IPS-NIHi7 (cell line): ENCODE measurements around the gene RCN1.
"Not testable (repeated sequence)": the region's sequence is repeated elsewhere in the genome, so short reads cannot be mapped to it uniquely, and the experiment has no call there.

Experiments used
- DNase-seq: peaks from one replicate; pipeline ENCODE4 v3.0.0; 2012; ENCODE audit warnings: mixed read lengths; ENCODE audit errors: extremely low spot score

RCN1 gene

DNA sequence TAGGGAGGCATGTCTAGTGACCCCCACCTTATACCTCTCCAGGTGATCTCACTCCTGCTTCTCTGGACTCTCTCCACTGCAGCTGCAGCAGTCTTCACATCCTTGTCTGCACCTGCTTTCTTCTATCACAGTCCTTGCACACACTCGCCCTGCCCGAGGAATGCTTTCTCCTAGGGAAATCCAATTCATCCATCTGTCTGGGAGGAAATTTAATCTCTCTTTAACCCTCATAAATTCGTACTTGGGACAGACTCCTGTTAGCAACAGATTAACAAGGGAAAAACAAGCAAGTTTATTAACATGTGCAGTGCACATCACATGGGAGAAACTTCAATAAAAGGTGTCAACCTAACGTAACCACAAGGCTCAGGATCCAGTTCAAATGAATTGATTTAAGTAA is 11.3 kb upstream of the RCN1 start:
- no peak for DNase-seq

DNA sequence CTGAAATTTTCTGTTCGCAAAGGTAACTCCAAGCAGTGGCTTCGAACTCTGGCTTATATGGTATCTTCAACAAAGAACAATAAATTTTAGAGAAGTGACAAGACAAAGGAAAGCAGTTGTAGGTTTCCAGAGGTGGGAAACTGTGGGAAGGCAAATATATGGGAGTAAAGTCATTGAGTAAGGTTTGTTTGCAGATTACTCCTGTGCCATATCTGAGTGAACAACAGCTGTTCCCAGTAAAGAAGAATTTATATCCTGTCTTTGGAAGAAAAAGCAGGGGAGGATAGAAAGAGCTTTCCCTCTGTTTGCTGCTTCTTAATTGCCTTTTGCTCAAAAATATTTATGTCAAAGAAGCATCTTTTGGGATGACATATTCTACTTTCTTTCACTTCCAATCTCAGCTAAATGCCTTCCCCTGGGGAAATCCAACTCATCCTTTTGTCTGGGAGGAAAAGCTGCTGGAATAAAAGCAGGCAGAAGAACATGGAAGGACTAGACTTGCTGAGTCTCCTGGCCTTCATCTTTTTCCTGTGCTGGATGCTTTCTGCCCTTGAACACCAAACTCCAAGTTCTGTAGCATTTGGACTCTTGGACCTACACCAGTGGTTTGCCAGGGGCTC is 10.4 kb upstream of the RCN1 start:
- DNase-seq, result no peak

DNA sequence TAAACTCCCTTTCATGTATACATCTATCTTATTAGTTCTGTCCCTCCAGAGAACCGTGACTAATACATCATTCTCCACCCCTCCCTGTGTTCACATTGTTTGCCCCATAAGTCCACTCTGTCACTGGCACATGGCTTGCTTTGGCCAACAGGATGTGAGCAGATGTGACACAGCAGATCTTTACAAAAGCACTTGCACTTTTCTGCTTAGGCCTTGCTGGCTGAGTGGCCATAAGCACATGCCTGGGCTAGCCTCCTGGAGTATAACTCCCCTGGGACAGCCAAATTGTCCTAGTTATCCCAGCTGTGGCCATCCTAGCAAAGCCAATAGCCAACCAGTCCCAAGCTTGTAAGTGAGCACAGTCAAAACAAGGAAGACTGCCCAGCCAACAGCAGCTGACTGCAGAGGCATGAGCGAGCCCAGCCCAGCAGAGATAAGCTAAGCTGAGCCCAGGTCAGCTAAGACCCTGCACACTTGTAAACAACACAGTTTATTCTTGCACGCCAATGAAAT is 9.7 kb upstream of the RCN1 start:
- no peak for DNase-seq

DNA sequence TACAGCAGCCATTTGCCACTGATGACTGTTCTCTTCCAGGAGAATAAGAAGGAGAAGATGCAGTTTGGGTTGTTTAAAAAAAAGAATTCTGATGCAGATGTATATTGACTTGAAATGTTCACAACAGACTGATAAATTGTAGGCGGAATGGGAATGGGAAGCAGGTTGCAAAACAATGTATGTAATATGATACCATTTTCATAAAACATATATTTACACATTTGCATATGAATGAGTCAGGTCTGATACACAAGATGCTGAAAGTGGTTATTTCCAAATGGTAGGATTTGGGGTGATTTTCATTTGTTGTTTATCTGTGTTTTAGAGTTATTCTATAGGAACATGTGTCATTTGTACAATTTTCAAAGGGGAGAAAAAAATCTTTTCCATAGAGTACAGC is 9.0 kb upstream of the RCN1 start:
- no peak for DNase-seq

DNA sequence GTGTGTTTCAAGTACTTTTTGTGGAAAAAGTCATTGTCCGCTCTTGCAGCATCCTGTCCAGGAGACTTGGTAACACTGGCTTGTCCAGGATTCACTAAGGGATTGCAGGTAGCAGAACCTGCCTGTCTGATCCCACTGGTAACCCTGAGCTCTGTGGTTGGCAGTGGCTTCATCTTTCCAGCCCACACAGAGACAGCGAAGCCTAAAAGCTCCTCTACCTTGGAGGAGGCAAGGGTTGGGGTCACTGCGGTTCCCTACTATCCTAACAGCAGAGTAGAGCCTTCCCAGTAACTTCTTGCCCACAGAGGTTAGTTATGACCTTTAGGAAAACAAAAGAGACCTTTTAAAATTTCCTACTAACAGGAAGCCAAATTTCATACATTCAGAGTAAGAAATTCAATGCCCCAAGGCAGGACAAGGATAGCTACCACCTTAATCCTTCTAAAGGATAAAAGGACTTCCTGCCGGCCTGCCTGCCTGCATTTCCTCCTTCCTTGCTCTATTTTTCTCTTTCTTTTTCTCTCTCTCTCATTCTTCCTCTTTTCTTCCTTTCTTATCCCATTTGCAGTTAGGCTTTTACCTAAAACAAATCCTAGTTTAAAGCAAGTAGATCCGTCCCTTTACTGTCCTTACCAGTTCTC is 8.4 kb upstream of the RCN1 start:
- DNase-seq, result no peak

DNA sequence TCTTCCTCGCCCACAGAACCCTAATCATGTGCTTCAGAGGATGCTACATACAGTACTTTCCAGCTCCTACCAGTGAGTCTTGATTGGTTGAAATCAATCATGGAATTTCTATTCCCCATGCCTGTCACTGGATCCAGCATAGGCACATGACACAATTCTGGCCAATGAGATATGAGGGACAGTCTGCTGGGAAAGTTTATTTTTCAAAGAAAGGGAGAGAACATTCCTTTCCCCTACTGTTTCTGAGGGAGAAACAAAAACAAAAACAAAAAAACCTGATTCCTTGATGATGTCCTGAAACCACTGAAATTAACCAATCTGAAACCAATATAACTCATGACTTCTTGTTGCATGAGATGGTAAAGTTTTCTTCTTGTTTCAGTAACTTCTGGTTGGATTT is 3.3 kb upstream of the RCN1 start:
- no peak for DNase-seq

DNA sequence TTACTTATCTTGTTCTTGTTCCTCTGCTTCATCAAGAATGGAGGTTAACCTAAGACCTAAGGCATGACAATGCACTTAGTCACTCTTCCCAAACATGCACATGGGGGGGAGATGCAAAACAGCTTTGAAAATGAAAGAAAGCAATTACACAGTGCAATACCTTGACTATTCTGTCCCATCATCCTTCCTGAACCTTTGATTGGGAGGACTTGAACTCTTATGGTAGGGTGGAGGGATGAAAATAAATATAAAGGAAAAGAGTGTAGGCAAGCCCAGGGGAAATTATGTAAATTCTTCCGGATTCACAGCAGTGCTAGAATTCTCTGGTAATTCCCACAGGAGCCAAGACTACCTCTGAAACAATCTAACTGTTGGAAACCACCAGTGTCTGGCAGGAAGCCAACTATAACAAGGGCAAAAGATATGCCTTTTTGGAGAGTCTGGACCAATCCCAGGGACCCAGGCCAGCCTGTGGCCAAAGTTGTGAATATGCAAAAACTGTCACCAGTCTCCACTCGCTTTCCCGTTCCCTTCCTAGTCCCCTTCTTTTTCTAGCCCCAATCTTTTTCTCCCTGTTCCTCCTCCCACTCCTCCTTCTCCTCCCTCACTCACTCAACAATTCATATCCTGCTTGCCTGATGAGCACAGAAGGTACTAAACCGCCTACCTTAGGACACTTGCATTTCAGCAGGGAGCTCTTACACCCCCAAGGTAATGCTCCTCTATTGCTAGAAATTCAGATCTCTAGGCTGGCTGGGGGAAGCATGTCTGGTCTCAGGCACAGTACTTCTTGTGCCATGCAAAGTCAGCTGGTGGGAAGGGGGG is 2.5 kb upstream of the RCN1 start:
- DNase-seq, result no peak

DNA sequence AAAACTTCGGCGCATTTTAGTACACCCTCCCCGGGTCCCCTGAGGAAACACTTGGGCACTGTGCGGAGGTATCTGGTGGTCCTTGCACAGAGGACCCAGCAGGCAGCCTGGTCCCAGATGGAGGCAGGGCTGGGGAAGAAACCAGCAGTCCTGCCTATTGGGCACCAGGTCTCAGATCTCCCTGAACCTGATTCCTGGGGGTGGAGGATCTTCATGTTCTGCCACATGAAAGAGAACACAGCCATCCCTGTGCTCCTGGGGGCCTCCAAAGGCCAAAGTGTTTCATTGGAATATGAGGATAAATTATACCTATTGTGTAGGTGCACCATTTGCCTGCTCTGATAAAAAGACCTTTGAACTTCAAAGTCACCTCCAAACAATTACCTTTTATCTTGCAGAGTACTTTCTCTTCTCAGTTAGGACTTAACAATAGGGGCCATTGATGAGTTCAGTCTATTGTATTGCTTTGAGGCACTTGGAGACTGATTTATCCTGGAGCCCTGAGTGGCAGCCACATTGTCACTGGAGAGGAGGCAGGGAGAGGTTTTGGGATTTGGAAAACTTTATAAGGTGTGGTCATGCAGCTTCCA is 1.8 kb downstream of the RCN1 start:
- DNase-seq, result no peak

DNA sequence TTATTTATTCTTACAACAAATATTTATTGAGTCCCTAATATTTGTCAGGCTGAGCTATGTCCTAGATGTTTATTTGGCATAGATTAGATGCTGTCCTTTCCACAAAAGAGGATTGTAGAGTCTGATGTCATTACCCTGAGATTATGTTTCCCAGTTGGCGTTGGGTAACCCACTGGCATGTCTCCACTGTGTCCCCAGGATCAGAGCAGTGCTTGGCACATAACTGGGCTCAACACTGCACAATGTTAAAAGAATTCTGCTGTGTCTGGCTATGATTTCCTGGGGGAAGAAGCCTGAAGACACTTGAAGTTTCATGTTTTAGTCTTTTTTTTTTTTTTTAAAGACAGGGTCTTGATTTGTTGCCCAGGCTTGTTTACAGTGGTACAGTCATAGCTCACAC is 4.0 kb downstream of the RCN1 start:
- no peak for DNase-seq

DNA sequence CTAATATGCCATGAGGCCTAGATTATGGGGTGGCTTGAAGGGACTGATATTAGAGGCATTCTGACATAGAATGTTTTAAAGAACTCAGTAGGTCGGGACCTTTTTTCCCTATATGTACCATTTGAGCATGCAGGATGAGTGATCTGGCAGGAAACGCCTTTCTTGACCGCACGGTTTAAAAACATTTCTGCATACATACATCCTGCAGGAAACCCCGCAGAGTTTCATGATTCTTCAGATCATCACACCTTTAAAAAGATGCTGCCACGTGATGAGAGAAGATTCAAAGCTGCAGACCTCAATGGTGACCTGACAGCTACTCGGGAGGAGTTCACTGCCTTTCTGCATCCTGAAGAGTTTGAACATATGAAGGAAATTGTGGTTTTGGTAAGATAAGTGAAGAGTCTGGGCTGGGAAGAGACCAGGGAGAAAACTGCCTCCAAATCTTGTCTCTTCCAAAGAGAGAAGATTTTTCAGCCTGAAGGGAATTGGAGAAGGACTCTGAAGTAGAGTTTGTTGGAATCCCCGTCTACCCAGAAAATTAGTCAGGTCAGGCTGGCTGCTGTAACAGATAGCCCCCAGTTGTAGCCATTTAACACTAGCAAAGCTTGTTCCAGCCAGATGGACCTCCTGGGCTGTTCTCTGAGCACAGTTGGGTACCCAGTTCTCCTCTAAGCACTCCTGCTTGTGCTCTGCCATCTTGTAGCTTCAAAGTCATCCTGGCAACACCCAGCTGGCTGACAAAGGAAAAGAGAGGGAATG is 7.4 kb downstream of the RCN1 start:
- DNase-seq, result no peak

DNA sequence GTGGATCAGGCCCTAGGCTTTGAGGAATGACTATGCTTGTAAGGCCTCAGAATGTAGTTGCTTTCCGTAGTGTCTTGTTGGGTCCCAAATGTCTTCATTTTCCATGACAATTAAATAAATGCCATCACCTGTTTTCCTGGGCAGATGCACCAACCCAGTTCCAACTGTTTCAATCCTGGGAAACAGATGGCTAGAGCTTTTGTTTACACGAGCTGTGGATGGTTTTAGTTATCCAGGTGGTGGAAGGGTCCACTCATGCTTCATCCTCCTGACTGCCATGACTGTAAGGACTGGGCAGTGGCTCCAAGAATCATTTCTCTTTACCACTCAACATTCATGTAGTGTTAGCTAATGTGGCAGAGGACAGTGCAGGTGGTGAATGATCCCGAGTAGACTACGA is 8.6 kb downstream of the RCN1 start:
- DNase-seq, result no peak

DNA sequence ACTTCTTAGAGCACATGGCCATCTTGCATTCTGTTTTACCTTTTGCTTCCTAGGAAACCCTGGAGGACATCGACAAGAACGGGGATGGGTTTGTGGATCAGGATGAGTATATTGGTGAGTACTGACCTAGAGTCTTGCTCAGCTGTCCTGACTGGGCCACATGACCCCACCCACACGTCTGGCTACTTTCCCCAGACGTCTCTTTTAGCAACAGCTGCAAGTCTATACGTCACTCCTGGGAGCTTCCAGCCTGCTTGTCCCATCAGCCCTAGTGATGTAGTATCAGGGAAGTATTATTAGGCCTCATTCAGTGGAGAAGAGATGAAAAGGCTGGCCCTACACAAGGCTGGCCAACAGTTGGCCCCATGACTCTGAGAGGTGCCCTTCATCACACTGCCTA is 9.6 kb downstream of the RCN1 start:
- no peak for DNase-seq

DNA sequence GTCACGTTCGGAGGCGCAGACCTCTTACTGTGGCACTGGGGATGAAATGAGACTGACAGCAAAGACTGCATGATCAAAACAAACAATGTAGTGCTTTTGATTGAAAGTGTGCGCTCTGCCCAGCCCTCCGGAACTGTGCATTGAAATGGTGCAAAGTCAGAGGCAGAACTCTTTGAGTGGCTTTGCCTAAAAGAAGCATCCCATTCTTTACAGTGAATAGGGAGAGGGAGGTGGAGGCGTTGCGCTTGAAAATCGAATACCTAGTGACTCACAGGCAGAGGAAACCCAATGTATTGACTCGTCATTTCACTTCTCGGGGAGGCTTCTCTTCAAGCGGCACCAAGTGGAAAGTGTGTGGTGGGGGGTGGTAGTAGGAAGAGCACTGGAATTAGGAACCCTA is 10.9 kb downstream of the RCN1 start:
- no peak for DNase-seq

DNA sequence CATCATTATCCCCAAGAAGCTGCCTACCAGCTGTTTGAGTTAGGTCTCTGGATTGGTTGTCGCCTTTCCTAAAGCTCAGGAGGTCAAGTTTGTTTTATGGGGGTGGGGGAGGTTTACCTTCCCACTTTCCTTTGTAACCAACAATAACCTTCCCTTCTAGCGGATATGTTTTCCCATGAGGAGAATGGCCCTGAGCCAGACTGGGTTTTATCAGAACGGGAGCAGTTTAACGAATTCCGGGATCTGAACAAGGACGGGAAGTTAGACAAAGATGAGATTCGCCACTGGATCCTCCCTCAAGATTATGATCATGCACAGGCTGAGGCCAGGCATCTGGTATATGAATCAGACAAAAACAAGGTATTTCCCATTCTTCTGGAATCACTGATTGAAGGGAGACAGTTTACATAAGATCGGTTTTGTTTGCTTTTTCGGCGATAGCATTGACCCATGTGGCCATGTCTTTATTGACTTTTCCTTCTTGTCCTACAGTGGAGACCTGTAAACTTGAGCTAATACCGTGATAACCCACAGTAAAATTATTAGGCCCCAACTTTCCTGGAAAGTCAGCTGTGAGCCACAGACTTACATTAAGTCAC is 12.3 kb downstream of the RCN1 start:
- DNase-seq, result not testable (repeated sequence)

DNA sequence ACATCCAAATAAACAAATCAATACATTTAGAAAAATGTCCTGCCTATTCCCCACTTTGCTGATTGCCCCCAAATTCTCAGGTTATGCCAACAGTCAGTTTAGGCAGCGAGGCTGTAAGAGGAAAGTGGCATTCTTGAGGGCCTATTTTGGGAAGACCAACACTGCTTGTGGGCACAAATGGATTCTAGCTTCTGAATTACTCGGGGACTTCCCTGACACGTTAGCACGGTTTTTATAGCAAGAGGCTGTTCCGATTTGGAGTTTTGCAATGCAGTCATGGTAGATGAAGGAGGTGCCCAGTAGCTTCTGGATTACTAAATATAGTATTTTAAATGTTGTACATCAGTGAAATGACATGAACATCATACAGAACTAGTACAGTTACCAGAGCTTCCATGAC is 13.1 kb downstream of the RCN1 start:
- no peak for DNase-seq

DNA sequence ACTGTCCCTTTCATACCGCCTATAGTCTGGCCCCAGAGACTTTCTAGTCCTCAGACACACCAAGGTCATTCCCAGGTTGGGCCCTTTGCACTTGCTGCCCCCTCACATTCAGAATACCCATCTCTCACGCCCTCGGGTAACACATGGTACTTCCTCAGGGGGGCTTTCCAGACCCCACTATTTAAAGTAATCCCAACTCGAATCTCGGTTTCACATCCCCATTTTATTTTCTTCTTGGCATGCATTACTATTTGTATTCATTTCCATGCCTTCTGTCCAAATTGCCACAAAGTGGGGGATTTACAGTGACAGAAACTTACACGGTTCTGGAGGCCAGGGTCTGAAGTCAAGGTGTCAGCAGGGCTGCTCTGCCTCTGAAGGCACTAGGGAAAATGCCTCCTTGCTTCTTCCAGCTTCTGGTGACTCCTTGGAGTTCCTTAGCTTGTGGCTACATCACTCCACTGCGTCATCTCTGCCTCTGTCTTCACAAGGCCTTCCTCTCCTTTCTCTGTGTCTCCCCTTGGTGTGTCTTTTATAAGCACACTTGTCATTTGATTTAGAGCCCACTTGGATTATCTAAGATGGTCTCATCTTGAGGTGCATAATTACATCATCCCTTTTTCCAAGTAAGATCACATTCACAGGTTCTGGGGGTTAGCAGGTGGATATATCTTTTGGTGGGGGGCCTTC is 15.1 kb downstream of the RCN1 start:
- no peak for DNase-seq

DNA sequence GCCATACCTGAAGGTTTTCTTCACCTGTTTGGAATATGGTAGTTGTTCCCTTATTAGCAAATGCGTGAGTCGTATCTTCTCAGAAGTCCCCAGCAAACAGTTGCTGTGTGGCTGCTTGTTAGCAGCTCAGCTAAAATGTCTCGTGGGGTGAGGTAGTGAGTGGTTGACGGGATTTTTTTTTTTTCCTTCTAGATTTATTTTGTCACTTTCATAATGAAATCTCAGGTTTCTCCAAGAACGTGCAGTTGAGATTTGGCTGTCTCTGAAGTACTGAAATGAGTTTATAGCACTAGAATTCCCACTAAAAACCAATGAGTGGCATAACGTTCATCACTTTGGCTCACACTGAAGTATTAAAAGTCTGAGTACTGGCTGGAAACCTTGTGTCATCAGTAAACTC is 16.8 kb downstream of the RCN1 start:
- no peak for DNase-seq

DNA sequence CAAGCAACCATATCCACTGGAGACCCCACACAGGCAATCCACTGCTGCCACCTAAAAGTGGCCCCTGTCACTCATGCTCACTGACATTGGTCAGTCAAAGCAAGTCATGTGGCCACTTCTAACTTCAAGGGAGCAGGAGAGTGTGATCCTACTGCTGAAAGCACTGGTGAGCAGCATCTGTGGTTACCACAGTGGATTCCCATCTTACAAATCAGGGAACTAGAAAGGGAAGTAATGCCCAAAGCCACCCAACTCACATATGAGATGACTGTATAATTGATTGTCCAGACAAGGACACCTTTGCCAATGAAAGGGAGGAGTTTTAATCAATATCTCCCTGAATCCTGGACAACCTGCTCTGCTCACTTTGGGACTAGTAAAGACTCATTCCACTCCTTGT is 17.7 kb downstream of the RCN1 start:
- DNase-seq, result no peak

DNA sequence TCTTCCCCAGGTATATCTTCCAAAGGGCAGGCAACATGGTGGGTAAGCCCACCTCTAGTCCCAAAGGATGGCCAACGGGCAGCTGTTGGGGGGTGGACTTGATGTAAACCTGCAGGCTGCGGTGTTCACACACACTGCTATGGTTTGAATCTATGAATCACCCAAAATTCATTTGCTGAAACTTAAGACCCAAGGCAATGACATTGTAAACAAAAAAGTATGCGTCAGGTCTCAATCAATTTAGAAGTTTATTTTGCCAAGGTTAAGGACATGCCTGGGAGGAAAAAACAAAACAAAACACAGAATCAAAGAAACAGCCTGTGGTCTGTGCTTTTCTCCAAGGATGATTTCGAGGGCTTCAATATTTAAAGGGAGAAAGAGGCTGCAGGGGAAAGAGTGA is 18.3 kb downstream of the RCN1 start:
- DNase-seq, result no peak

DNA sequence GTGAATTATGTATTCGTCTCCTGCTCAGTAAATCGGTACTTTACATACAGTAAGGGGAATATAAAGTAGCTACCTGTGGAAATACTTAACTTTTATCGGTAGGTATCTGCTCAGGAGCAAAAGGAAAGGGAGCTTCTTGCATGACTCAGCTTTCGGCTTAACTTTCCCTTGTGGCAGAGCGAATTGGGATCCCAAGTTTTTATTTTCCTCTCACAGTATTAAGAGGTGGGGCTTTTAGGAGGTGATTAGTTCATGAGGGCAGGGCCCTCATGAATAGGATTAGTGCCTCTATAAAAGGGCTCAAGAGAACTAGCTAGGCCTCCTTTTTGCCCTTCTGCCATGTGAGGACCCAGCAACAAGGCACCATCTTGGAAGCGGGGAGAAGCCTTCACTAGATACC is 18.7 kb downstream of the RCN1 start:
- DNase-seq, result no peak

DNA sequence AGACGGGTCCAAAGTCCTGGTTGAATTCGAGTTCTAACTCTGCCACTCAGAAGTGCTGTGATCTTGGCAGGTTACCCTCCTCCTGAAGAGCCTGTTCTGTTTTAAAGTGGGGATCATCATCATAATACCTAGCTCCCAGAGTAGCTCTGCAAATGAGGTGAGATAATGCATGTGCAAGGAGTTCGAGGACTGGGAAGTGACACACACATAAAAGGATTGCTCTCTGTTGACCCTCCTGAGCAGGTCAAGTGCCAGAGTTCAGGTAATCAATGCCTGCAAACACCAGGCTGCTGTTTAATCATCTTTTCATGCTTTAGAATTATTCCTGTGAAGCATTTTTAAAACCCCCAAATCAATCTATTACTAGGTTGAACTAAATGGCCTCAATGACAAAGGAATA is 19.9 kb downstream of the RCN1 start:
- no peak for DNase-seq
